PC-9 (cell line): Measurements from ENCODE around the gene BUB1. TPM values are rescaled to one million over a fixed set of nuclear protein-coding genes. Genes with fewer than 3 reads are reported as not detected.
"Not testable (repeated sequence)": the region's sequence is repeated elsewhere in the genome, so short reads cannot be mapped to it uniquely, and the experiment has no call there.

Experiments used
- BruUV-seq: library from RNA; stranded (reverse); fragments of 400-500 nt; replicated peaks from 2 replicates; lab custom pipeline; 2021; lab: Mats Ljungman, UMichigan
- CTCF ChIA-PET: fragments of 300-600 bp; sonication (Branson Sonifier 250); formaldehyde crosslinking; loops from one replicate; lab custom pipeline; 2022; ENCODE audit warnings: antibody characterized with exemption; lab: Charles Lee
- POLR2A ChIA-PET: fragments of 300-600 bp; sonication (Branson Sonifier 250); formaldehyde crosslinking; loops from one replicate; lab custom pipeline; 2022; ENCODE audit warnings: antibody characterized with exemption; ENCODE audit not compliant: unreplicated experiment; lab: Charles Lee
- DNase-seq, 2 experiments: peaks; one replicate each; pipeline versions ENCODE4 v3.0.0 to v3.0.0-alpha.2; 2015 to 2022; ENCODE audit warnings: mixed read lengths in 1 of 2
- H2AFZ ChIP-seq: fragments of 200-600 bp; sonication (generic); 2 replicates; pipeline ENCODE4 v1.8.1; 2017; ENCODE audit warnings: antibody characterized with exemption
- H3F3A ChIP-seq: fragments of 200-600 bp; sonication (generic); 2 replicates; pipeline ENCODE4 v1.8.1; 2017; ENCODE audit warnings: antibody characterized with exemption, mild to moderate bottlenecking, low read depth; ENCODE audit not compliant: insufficient read depth
- H3K27ac ChIP-seq: fragments of 200-600 bp; sonication (generic); 2 replicates; pipeline ENCODE4 v1.6.1; 2016; ENCODE audit warnings: mixed run types
- H3K27me3 ChIP-seq: fragments of 200-600 bp; sonication (generic); 2 replicates; pipeline ENCODE4 v1.6.1; 2016; ENCODE audit warnings: low read depth, mixed run types; ENCODE audit not compliant: insufficient read depth
- H3K36me3 ChIP-seq: fragments of 200-600 bp; sonication (generic); 2 replicates; pipeline ENCODE4 v1.6.1; 2016; ENCODE audit warnings: low read depth, mixed run types
- H3K4me1 ChIP-seq: fragments of 200-600 bp; sonication (generic); replicated peaks from 2 replicates; pipeline ENCODE4 v1.6.1; 2016; ENCODE audit warnings: mixed run types; ENCODE audit not compliant: insufficient read depth
- H3K4me2 ChIP-seq: fragments of 200-600 bp; sonication (generic); 2 replicates; pipeline ENCODE4 v1.6.1; 2017; ENCODE audit warnings: mixed run types
- H3K4me3 ChIP-seq: fragments of 200-600 bp; sonication (generic); 2 replicates; pipeline ENCODE4 v1.6.1; 2016; ENCODE audit warnings: mixed run types
- H3K79me2 ChIP-seq: fragments of 200-600 bp; sonication (generic); 2 replicates; pipeline ENCODE4 v1.6.1; 2017; ENCODE audit warnings: low read depth, mixed run types
- H3K9me2 ChIP-seq: fragments of 200-600 bp; sonication (generic); 2 replicates; pipeline ENCODE4 v1.8.1; 2017; ENCODE audit warnings: mild to moderate bottlenecking; ENCODE audit not compliant: insufficient read depth
- H3K9me3 ChIP-seq: fragments of 200-600 bp; sonication (generic); 2 replicates; pipeline ENCODE4 v1.8.1; 2016; ENCODE audit warnings: low read depth; ENCODE audit not compliant: insufficient read depth
- H4K20me1 ChIP-seq: fragments of 200-600 bp; sonication (generic); 2 replicates; pipeline ENCODE4 v1.8.1; 2017; ENCODE audit not compliant: insufficient read depth
- EZH2 ChIP-seq: fragments of 200-600 bp; sonication (generic); IDR thresholded peaks from 2 replicates; pipeline ENCODE4 v1.8.0; 2017; ENCODE audit warnings: antibody characterized with exemption, low read depth
- intact Hi-C: fragments of 100-400 bp; cut with micrococcal nuclease; formaldehyde crosslinking; loops from one replicate; pipeline ENCODE4 v1.10.0; 2022; ENCODE audit not compliant: unreplicated experiment
- total RNA-seq: library from RNA; stranded (reverse); gene quantifications from 2 replicates; pipeline ENCODE4 v1.2.3, GENCODE V29; 2021
- TF ChIP-seq, protein P1 (sequence below): fragments of 200-600 bp; sonication (generic); conservative IDR thresholded peaks from 2 replicates; pipeline ENCODE4 v1.6.1; 2017; ENCODE audit warnings: mixed run types, antibody characterized with exemption, mild to moderate bottlenecking, moderate library complexity

Gene BUB1
- total RNA-seq, 1 experiment from 2014 or later = 74.6 TPM

DNA sequence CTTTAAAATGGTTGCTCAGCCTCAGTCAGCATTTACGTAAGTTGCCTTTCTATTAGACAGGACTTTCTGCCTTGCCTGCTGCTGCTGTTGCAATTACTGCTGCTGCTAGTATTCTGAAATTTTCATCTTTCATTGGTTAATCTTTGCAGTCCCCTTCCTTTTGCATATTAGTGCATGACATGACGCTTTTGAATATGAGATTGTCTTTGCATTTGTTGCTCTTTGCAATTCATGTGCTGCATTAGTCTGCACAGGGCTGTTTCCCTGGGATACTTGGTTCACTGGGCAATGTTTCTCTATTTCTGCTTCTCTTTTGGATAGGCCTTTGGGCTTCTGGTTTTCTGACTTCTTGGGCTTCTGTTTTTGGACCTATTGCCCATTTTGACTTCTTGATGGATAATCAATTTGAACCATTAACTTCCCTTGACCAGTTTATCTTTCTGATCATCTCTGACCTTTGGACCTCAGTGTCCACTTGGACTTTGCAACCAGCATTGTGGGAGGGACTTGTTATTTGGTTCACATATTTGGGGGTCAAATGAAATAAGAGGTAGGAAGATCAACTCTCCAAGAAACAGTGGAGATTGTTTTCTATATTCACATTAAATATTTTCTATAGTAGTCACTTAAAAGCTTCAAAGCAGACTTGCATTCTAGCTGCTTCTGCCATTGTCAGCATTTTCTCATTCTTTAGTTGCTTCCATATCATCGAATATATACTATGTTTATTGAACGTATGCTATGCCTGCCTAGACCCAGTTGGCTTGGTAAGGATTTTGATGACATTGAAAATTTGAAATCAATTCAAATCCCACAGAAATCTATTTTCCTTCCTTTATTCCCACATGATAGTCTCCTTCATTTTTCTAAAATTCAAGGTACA, 12.5 kb upstream of the BUB1 start:
- Histone ChIP-seq H3K27ac (no peak overlapping the region), H3K9me2 (no peaks in the 10 kb centered on the region), H3K4me2 (no peak overlapping the region), H3K27me3 (no peaks in the 10 kb centered on the region), H3K36me3 (no peaks in the 10 kb centered on the region), H3K9me3 (peaks cover 3% of the 10 kb centered on the region; the same call in 1 of the 2 replicates), H3K4me3 (no peak overlapping the region), H4K20me1 (no peaks in the 10 kb centered on the region), H3K4me1 (no peaks in the 10 kb centered on the region; the same call in 1 of the 2 replicates), H3F3A (no peaks in the 10 kb centered on the region), H3K79me2 (no peaks in the 10 kb centered on the region), H2AFZ (no peak overlapping the region)
- intact Hi-C loops = no loop called here
- DNase-seq = no peak
- BruUV-seq = no TSS peak
- ChIA-PET CTCF (no interaction called here), POLR2A (no interaction called here)
- no peak for TF ChIP-seq EZH2
- TF ChIP-seq, protein P1, sequence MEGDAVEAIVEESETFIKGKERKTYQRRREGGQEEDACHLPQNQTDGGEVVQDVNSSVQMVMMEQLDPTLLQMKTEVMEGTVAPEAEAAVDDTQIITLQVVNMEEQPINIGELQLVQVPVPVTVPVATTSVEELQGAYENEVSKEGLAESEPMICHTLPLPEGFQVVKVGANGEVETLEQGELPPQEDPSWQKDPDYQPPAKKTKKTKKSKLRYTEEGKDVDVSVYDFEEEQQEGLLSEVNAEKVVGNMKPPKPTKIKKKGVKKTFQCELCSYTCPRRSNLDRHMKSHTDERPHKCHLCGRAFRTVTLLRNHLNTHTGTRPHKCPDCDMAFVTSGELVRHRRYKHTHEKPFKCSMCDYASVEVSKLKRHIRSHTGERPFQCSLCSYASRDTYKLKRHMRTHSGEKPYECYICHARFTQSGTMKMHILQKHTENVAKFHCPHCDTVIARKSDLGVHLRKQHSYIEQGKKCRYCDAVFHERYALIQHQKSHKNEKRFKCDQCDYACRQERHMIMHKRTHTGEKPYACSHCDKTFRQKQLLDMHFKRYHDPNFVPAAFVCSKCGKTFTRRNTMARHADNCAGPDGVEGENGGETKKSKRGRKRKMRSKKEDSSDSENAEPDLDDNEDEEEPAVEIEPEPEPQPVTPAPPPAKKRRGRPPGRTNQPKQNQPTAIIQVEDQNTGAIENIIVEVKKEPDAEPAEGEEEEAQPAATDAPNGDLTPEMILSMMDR = no peak

DNA sequence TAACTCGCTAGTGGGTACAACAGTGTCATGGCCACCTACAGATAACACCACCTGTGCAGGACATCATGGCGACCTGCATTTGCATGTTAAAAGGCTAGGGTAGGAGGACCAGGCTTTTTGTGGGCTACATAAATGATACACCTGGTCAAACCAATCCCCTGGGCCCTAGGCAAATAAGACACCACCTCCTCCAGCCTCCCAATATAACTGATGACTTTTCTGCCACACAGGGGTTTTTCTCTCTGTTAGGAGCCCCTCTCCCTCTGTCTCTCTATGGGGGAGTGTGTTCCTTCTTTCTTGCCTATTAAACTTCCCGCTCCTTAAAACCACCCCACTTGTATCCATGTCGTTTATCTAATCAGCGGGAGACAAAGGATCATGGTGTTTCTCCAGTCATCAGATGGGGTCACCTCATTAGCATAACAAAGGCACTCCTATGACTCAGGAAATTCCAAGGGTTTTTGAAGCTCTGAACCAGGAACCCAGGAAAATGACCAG, 10.8 kb upstream of the BUB1 start:
- Histone ChIP-seq H3K4me2 (no peak overlapping the region), H3K36me3 (no peaks in the 10 kb centered on the region), H3K4me1 (no peaks in the 10 kb centered on the region; the same call in 1 of the 2 replicates), H3K9me2 (no peaks in the 10 kb centered on the region), H3F3A (no peaks in the 10 kb centered on the region), H3K27ac (no peak overlapping the region), H3K27me3 (no peaks in the 10 kb centered on the region), H4K20me1 (no peaks in the 10 kb centered on the region), H3K79me2 (no peaks in the 10 kb centered on the region), H3K4me3 (no peak overlapping the region), H2AFZ (no peak overlapping the region), H3K9me3 (peaks cover 3% of the 10 kb centered on the region; the same call in 1 of the 2 replicates)
- TF ChIP-seq, protein P1 = no peak
- TF ChIP-seq EZH2 = no peak
- POLR2A ChIA-PET = interaction anchor here (0.6 kb wide), 1 partner anchor 59 kb away, joined by 3 read pairs; no protein-coding TSS in a partner anchor
- no TSS peak for BruUV-seq
- CTCF ChIA-PET = interaction anchor here (0.6 kb wide), 1 partner anchor 25 kb away, joined by 3 read pairs; no protein-coding TSS in a partner anchor
- no peak for DNase-seq
- intact Hi-C loops = loop anchor here (5.0 kb wide), 1 partner anchor 54 kb away; no protein-coding TSS in a partner anchor

DNA sequence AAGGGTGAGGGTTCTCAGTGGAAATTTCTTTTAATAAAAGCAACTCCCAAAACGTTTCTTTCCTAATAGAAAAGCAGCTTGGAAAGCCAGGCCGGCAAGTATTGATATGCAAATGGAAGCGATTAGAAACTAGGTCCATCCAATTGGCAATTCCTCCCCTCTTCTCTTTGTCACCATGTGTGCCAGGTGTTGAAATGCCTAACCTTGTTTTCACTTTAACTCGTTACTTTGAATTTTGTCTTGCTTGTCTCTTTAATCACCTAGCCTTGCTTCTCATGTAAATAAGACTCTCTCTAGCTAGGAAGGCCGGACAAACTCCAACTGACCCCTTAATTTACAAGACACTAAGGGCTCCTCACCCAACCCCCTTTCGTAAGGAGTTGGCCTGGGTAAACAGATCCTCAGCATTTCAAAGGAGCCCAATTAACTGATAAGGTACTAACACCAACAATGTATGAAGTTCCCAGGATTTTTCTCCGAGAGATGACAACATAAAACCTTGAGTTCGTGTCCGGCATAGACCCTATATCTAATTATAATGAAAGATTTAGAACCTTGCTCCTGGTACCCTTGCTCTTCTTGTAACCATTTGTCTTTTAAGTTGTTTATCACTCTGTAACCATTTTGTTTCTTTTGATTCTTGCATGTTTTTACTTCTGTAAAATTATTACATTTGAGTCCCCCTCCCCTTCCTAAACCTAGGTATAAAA, 10.1 kb upstream of the BUB1 start:
- H4K20me1 ChIP-seq, POLR2A ChIA-PET, H3K27me3 ChIP-seq, H3K9me3 ChIP-seq, H3K4me3 ChIP-seq, H3K27ac ChIP-seq, H2AFZ ChIP-seq, DNase-seq, BruUV-seq, H3K36me3 ChIP-seq, CTCF ChIA-PET, H3F3A ChIP-seq, H3K4me1 ChIP-seq, H3K4me2 ChIP-seq, H3K79me2 ChIP-seq, H3K9me2 ChIP-seq: not testable (repeated sequence)
- intact Hi-C loops = loop anchor here (5.0 kb wide), 1 partner anchor 54 kb away; no protein-coding TSS in a partner anchor
